Suppressor macrophage (primary cell): ENCODE data around the gene TMCC1.
A peak's percentile ranks its signal among the peaks of the same experiment; 100 is the strongest.
"Not testable (repeated sequence)": the region's sequence is repeated elsewhere in the genome, so short reads cannot be mapped to it uniquely, and the experiment has no call there.

ENCODE experiments used
- DNase-seq, 4 experiments: peaks; one replicate each; pipeline ENCODE4 v3.0.0-alpha.2; 2020 to 2022

The TMCC1 gene

DNA sequence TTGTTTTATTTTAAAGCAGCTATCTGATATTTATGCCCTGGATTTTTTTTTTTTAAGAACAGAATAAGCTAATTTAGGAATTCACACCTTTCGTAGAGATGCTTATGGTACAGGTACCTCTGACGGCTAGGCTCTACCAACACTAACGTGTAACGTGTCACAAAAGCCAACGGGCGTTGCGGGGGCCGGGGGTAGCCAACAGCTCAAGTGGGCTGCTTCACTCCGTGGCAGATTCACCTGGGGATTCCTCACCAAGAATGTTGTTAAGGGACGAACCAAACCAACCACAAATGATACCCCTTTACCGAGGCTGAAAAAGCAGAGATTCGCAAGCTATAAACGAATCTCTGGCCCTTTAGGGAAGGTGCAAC lies 1.0 kb downstream of the TMCC1 start:
- DNase-seq = no peak

- no peak for DNase-seq
Observed at GRCh38 chr3:129890891-129891290, 2.6 kb downstream of the TMCC1 start.

GRCh38 chr3:129890125-129890524 lies 3.4 kb downstream of the TMCC1 start:
- DNase-seq = peak in 2 of 4 experiments; percentile 32 to 34

GRCh38 chr3:129888771-129889170 lies 4.7 kb downstream of the TMCC1 start:
- DNase-seq = no peak

GRCh38 chr3:129881261-129881660 lies 12.2 kb downstream of the TMCC1 start:
- DNase-seq = no peak

GRCh38 chr3:129878355-129878754 lies 15.2 kb downstream of the TMCC1 start:
- DNase-seq = peak in 2 of 4 experiments; percentile 19 to 40

DNA sequence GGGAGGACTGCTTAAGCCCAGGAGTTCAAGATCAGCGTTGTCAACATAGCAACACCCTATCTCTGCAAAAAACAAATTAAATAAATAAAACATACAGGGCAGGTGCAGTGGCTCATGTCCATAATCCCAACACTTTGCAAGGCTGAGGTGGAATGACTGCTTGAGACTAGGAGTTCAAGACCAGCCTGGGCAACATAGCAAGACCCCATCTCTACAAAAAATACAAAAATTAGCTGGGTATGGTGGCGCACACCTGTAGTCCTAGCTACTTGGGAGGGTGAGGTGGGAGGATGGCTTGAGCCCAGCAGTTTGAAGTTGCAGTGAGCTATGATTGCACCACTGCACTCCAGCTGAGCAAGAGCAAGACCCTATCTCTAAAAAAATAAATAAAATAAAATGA lies 19.0 kb downstream of the TMCC1 start:
- DNase-seq = not testable (repeated sequence)

DNA sequence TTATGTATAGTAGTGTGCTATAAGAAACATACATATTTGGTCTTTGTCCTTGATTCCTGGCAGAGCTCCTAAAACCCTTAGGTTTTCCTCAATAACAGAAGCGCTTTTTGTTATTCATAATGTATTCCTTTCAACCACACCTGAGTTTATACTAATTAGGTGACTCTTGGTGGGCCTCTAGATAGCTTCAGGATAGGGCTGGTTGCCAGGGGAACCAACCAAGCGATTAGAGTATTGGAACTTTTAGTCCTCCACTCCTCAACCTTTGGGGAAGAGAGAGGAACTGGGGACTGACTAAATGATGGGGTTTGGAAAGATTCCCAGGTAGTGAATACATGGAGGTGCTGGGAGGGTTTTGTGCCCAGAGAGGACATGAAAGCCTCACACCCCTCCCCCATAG lies 24.6 kb downstream of the TMCC1 start:
- DNase-seq = no peak

GRCh38 chr3:129867506-129868124 lies 25.9 kb downstream of the TMCC1 start:
- DNase-seq = peak in 2 of 4 experiments; percentile 7 to 19

GRCh38 chr3:129865806-129866205 lies 27.7 kb downstream of the TMCC1 start:
- DNase-seq = peak in 3 of 4 experiments; percentile 10 to 31 (median 10)

GRCh38 chr3:129864519-129864918 lies 29.0 kb downstream of the TMCC1 start:
- DNase-seq = no peak

- no peak for DNase-seq
Observed at GRCh38 chr3:129859272-129859671, 34.2 kb downstream of the TMCC1 start.

DNA sequence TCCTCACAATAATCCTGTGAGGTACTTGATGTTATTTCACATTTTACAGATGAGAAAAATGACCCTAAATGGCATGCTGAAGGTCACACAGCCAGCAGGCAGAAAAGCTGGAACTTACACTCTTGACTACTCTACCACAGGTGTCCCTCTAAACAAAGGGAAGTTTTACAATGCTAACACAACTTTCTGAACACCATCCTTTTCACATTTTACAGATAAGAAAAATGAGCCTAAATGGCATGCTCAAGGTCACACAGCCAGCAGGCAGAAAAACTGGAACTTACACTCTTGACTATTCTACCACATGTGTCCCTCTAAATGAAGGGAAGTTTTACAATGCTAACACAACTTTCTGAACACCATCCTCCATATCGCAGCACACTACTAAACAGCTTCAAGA lies 35.6 kb downstream of the TMCC1 start:
- no peak for DNase-seq

DNA sequence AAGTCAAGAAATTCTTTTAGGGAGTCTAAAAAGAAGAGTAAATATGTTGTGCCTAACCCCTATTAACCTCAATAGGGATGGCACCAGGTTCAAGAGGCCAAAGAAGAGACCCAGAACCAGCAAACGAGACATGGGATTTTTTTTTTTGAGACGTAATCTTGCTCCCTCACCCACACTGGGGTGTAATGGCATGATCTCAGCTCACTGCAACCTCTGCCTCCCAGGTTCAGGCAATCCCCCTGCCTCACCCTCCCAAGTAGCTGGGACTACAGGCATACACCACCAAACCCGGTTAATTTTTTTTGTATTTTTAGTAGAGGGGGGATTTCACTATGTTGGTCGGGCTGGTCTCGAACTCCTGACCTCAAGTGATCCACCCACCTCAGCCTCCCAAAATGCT lies 36.7 kb downstream of the TMCC1 start:
- not testable (repeated sequence) for DNase-seq

- DNase-seq = peak; percentile 42 to 90 (median 74)
Observed at GRCh38 chr3:129855832-129856419, 37.6 kb downstream of the TMCC1 start.

GRCh38 chr3:129855170-129855831 lies 38.2 kb downstream of the TMCC1 start:
- DNase-seq = peak in 3 of 4 experiments; percentile 3 to 45 (median 34)

DNA sequence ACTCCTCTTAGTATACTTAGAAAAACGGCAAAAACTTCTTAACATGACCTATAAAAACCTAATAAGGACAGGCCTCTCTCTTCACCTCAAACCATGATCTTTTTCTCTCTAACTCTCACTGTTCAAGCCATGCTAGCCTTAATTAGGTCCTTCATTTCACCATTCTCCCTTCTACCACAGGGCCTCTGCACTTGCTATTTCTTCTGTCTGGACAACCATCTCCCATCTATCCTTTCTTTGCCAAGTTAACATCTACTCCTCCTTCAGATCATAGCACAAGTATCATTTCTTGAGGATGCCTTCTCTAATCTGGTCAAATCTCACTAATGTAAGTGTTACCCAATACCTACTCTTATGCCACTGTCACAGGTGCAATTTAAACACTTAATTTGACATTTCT lies 39.1 kb downstream of the TMCC1 start:
- no peak for DNase-seq

DNA sequence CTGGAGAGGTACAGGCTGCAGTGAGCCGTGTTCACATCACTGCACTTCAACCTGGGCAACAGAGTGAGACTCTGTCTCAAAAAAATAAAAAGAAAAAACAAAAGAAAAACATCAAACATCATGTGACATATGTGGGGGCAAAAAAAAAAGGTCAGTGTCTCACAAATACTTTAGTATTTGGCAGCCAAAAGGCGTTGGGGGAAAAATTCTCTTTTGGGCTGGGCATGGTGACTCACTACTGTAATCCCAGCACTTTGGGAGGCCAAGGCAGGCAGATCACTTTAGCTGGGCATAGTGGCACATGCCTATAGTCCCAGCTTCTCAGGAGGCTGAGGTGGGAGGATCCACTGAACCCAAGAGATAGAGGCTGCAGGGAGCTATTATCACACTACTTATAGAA lies 47.6 kb downstream of the TMCC1 start:
- no peak for DNase-seq

GRCh38 chr3:129840707-129841360 lies 52.7 kb downstream of the TMCC1 start:
- no peak for DNase-seq

DNA sequence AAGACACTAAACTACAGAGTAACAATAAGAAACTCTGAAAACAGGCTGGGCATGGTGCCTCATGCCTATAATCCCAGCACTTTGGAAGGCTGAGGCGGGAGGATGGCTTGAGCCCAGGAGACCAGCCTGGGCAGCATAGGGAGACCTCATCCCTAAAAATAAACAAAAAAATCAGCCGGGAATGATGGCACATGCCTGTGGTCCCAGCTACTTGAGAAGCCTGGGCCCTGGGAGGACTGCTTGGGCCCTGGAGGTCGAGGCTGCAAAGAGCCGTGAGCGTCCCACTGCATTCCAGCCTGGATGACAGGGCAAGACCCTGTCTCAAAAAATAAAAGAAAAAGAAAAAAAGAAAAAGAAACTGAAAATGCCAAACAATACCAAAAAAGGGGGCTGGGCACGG lies 55.4 kb downstream of the TMCC1 start:
- DNase-seq = no peak

DNA sequence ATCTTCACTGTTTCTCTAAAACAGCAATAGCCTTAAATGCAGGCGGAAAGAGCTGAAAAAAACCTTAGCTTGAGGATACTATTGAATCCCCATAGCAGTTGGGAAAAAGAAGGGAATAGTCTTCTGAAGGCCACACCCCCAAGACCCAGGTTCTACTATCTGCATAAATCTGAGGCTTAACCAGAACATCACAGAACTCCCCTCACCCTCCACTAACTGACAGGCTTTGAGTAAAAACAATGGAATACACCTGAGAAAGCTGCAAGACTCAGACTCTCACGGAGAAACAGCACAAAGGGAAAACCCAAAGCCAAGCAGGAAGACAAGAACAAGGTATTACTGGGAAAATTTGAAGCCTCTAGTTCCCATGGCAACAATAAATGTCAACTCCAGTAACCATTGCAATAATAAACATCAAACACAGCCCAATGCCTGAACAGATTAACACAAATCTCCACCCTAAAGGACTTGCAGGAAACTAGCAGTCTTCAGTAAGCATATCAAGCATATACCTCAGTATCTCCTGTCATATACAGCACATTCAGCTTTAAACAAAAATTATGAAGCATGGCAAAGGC lies 56.4 kb downstream of the TMCC1 start:
- DNase-seq = no peak

DNA sequence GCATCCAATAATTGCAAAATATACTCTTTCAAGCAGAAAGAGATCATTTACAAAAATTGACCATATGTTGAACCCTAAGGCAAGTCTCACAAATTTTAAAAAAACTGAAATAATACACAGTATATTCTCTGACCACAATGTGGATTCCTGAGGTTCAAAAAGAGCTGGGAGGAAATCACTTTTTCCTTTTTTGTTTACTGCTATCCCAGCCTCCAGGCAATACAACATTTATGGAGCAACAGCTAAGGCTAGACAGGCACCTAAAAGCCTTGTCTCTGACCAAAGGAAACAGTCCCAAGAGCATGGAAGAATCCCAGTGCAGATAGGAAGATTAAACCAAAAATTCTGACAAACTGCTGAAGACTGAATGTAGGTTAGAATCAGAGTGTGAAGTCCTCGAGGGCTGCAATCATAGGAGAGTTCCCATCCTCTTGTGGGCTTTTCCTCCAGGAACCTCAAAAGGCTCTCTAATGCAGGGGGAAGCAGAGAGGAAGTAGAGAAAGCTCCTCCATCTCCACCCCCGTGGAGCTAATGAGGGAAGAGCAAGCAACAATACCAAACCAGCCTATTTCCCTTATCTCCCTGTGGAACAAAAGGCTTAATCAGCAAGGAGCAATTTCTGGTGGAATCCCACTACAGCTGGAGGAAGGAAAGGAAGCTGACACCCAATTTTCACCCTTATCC lies 57.0 kb downstream of the TMCC1 start:
- DNase-seq = peak; percentile 6 to 45 (median 43)

DNA sequence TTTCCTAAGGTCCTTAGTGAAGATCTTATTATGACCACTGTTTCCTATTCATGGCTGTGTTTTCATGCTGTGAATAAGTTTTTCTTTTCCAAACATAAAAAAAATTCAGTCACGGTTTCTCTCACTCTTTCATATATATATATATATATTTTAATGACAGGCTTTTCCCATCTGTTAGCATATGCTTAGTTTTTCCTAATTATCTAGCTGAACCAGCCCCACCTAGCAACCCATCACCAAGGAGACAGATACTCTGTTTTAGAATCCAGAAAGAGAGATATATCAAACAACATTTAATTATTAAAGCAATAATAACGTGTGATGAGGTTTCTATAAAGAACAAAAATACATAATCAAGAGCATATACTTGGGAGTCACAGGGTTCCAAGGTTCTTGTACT lies 58.3 kb downstream of the TMCC1 start:
- DNase-seq = no peak
